Measurements from ENCODE around the gene COL24A1. TPM values are rescaled to one million over a fixed set of nuclear protein-coding genes. Genes with fewer than 3 reads are reported as not detected.
"Not testable (repeated sequence)": the region's sequence is repeated elsewhere in the genome, so short reads cannot be mapped to it uniquely, and the experiment has no call there.

The COL24A1 gene
- total RNA-seq, 1 experiment from 2014 or later, result 0.06 TPM

DNA sequence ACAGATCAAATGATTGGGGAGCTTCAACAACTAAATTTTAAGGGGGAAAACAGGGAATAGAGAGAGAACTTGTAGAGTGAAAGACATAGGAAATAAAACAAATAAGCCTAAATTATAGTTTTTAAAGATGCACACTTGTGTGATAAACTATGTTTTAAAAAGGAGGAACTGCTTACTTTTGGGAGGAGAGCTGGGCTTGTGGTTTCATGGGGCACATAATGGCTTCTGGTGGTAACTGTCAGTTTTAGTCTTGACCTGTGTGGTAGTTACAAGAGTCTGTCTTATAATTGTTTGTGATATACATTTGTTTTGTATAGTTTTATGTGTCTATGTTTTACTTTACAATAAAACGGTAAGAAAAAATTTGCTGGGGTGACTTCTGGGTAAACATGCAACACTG lies 165.3 kb downstream of the COL24A1 start:
- no peak for DNase-seq (ENCODE audit: low read depth)

DNA sequence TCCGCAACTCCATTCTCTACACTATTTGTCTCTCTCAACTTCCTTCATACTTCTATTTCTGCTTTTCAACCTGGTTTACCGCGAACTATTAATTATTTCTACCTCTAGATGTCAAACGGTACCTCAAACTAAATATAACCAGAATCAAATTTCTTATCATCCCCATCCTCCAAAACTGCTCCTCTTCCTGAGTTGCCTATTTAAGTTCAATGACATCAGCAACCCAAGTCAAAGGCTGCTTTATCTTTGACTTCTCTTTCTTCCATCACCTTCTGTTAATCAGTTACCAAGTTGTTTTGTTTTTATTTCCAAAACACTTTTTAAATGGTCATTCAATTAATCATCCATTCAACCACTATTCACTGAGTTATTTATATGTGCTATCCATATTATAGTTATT lies 171.9 kb downstream of the COL24A1 start:
- no peak for DNase-seq (ENCODE audit: low read depth)

DNA sequence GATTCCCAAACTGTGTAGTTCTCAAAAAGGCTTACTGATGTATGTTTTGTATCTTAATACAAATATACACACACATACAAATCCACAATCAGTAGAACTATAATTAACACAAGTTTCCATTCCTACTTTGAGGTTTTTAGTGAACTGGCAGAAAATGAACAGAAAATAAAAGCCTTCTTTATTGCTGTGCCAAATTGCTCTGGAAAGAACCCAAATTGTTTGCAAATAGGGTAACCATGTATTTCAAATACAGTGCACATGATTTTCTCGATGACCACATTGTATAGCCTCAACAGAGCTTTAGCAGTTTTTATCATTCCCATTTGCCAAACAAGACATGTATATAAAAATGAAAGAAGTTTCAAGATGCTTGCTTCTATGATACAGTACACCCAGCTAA lies 173.3 kb downstream of the COL24A1 start:
- DNase-seq (ENCODE audit: low read depth), result no peak

DNA sequence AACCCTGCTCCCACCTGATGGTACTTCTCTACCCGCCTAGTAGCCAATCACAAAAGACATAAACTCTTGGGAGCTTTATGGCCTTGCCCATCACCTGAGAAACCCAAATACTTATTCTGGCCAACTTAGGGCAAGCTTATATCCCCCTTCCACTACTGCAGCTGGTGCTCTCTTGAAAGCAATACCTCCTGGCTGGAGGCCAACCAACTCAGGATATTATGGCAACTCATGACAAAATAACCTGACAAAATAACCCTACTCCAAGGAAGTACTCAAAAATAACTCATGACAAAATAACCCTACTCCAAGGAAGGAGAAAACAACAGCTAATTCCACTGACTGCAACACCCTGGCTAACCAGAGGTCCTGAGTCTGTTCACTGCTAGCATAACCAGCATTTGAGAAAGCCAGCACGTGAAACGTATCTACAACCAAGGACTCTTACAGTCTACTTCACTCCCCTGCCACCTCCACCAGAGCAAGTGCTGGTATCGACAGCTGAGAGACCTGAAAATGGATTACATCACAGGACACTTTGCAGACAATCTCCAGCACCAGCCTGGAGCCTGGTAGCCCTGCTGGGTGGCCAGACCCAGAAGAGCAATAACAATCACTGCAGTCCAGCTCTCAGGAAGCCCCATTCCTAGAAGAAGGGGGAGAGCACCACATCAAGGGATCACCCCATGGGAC lies 179.9 kb downstream of the COL24A1 start:
- DNase-seq (ENCODE audit: low read depth), result no peak

DNA sequence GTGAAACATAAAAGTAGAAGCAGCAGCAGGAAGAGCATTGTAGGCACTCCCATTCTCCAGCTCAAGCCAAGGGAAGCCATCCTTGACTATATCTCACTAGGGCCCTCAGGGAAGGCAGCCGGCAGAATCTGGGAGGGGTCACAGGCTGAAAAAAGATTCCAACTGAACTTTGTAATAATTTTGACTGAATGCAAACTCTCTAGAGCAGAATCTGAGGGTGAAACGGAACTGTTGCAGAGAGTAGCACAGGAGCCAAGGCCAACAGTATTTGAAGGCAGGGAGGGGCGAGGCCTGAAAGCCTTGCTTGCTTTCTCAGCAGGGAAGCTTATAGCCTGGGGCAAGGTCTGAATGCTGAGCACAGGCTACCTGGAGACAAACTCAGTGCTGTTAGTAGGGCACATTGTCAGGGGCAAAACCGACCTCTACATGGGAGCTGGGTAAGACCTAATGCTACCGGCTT lies 180.6 kb downstream of the COL24A1 start:
- no peak for DNase-seq (ENCODE audit: low read depth)

DNA sequence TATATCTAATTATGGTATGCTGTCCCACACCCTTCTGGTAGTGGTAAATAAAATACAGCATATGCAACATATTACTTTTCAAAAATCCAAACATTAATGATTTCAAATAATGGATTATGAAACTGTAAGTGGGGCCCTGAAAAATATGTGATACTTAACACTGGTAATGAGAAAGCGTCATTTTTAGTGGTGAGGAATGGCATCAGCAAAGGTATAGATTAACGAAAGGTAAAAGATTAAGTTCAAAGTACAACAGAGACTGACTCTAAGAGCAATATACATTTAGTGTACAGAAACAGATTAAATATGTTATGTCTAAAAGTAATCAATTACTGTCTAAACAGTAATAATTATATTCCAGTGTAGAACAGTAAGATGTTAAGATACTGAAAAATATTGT lies 194.1 kb downstream of the COL24A1 start:
- no peak for DNase-seq (ENCODE audit: low read depth)

DNA sequence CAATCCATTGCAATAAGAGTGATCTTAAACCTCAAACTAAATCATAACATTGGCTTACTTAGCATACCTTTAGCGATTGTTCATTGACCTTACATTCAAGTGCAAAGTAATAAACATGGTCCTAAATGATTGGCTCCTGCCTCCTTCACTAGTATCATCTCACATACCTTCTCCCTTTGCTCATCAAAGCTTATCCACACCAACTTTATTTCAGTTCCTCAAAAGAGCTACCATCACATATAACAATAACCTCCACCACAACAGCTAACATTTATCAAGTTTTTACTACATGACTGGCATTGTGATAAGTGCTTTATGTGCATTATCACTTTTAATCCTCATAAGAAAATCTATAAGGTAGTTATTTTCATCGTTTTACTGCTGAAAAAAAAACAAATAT lies 198.8 kb downstream of the COL24A1 start:
- DNase-seq (ENCODE audit: low read depth), result no peak

DNA sequence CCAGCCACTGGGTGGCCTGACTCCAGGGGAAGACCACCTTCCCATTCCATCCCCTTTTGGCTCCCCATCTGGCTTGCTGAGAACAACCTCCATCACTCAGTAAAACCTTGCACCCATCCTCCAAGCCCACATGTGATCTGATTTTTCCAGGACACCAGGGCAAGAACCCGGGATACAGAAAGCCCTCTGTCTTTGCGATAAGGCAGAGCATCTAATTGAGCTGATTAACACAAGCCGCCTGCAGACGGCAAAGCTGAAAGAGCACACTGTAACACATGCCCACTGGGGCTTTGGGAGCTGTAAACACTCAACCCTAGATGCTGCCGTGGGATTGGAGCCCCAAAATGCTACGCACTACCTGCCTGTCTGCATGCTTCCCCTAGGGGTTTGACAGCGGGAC lies 201.4 kb downstream of the COL24A1 start:
- not testable (repeated sequence) for DNase-seq (ENCODE audit: low read depth)

DNA sequence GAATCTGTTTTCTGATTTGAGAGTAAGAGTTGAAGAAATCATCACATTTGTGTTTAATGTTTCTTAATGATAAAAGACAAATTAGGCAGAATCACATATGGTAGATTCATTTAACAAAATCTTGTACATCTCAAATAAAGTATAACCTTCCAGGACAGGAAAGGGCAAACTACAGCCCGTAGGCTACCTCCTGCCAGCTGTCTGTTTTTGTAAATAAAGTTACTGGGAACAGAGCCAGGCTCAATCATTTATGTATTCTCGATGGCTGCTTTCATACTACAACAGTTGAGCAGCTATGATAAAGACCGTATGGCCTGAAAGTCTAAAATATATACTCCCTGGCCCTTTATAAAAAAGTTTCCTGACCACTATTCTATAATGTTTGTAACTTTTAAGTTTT lies 204.1 kb downstream of the COL24A1 start:
- no peak for DNase-seq (ENCODE audit: low read depth)

DNA sequence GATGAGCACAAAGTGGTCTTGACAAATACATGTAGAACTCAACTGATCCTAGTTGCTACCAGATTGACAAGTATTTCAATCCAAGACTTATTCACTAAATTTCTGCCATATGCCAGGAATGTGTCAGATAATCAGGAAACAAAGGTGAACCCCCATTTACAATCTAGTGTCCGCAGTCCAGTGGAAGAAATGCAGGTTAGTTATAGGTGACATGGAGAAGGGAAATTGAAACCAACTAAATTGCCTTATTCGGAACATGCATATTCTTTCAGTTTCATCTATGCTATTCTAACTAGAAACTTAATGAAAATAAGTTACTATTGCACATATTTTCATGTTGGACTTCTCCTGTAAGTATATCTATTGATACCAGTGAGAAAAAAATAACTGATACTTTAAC lies 209.4 kb downstream of the COL24A1 start:
- no peak for DNase-seq (ENCODE audit: low read depth)

DNA sequence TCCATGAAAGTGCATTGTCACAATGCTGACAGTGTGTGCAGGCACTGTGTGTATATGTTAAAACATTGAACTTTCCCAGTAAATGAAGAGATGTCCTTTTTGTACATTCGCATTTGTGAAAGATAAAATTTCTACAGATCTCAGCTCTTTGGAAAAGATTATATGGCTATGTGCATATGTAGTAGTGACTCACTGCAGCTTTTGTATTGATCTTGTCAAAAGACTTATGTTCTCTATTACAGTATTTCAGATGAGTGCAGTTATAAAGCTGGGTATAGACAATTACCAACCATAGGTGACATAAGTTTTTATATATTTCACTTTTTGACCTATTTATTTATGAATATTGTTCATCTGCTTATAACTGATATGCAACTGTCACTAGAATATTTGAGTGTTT lies 212.6 kb downstream of the COL24A1 start:
- DNase-seq (ENCODE audit: low read depth), result no peak

DNA sequence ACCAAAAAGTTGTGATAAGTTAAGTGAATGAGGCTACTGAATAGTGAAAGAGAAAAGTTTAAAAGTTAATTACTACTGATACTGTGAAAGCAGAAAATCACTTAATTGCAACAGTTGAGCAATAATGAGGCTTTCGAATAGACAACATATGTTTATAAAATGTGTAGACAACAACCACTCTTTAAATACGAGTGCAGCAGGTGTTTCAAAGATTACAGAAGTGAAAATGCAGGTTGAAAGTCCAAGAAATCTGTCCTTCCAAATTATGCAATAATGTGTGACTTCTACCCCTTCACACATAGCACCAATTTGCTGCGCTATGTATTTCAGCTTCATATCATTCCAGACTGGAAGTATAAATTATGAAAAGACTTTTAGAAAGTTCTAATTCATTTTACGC lies 213.0 kb downstream of the COL24A1 start:
- no peak for DNase-seq (ENCODE audit: low read depth)

DNA sequence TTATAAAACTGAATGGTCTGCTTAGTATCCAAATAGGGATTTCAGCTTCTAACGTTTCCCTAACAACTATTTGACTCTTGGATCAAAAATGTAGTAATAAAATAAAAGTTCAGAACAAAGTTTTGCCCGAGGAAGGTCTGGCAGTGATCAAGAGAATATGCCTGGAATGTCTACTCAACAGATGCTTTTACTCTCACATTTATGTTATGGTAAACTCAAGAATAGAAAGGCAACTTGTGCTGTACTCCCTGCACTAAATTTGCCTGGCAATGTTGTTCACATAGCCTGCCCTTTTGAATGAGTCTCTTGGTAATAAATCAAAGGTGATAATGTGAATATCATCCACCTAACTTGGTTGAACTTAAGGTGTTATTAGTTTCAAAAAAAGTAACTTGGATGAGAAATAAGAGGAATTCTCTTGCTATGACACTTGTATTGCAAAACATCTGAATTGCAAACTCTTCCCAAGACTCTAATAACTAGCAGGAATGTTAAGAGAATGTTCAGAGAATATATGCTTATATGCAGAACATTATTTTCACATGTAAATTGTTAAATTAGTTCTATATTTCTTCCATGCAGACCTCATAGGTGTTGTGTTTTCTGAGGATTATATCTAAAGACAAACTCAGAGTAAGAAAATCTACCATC lies 215.8 kb downstream of the COL24A1 start:
- DNase-seq (ENCODE audit: low read depth), result no peak

DNA sequence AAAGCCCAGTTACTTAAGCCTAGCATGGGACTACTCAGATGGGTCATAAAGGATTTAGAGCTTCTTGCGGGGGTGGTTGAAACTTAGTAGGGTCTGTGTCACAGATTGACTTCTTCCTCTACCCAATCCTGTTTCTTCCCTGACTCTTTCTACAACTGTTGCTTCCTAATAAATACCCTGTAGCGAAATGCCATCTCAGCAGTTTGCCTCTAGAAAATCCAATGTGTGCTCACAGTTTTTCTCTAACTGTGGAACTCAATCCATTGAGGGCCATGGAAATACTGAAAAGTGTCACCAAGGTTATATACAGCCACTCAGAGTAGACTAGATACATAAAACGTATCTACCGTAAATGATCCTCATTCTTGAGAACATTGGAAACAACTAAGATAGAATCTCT lies 217.7 kb downstream of the COL24A1 start:
- DNase-seq (ENCODE audit: low read depth), result no peak

DNA sequence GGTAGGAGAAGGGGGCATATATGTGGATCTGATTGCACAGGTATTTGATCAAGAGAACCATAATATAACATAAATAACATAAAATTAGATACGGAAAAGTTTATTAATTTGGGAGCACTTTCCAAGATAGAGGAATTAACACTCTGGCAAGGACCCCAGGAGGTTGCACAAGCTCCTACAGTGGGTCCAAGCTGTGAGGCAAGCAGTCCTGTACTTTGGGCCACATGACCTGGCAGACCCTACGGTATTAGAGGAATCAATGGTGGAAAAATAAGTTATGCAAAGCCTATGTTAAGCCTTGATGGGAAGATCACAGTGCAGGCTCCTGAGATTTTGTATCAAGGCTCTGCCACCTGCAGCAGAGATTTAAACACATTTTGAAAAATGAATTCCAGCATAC lies 220.1 kb downstream of the COL24A1 start:
- DNase-seq (ENCODE audit: low read depth), result no peak

DNA sequence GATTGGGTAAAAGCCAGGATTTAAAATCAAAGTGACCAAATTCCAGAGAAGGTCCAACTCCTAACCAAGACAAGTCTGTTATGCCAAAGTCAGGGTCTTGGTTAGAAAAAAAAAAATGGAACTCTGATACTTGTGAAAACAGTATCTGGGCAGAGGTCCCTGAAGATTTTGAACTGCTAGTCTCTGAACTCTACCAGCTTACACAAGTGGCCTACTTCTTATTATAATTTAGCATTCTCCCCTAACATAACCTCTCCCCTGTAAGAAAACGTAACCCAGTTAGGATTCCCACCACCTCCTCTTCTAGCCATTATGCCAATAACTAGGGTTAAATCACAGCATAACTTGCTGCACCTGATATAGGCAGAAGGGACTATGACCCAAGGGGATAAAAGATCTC lies 220.5 kb downstream of the COL24A1 start:
- no peak for DNase-seq (ENCODE audit: low read depth)

DNA sequence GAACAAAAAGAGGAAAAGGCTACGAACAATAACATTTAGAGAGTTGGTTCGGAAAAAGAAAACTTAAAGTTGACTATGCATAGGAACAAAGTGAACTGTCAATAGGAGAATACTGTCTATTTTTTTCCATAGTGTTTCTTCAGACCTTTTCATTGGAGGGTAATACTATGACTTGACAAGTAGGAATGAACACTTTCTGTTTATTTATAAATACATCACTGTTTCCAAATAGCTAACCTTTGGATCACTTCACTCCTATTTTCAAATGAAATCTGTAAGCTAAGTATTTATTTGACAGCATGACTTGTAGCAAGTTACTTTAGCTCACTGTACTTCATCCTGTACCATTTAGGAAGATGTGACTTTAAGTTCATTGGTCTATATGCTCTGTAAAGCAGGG lies 221.3 kb downstream of the COL24A1 start:
- no peak for DNase-seq (ENCODE audit: low read depth)

DNA sequence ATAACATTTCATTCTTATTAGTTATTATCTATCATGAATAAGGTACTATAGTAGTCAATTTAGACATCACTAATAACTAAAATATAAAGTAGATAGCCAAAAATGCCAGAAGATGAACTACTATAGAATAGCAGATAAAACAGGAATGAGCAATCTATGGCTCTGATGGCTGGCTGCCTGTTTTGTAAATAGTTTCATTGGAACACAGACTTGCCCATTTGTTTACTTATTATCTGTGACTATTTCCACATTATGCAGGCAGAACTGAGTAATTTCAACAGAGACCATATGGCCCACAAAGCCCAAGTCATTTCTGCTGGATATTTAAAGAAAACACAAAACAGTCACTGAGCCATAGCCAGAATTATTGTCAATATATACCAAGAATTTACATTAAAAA lies 222.1 kb downstream of the COL24A1 start:
- DNase-seq (ENCODE audit: low read depth), result no peak

DNA sequence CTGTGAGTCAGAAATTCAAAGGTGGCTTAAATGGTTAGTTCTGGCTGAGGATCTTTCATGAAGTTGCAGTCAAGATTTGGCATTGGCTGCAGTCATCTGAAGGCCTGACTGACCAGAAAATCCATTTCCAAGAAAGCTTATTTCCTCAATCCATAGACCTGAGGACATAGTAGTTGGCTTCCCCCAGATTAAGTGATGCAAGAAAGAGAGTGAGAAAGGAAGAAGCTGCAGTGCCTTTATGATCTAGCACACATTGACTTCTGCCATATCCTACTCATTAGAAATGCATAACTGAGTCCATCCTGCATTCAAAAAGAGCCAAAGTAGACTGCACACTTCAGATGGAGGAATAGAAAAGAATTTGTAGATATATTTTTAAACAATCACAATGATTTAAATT lies 222.6 kb downstream of the COL24A1 start:
- DNase-seq (ENCODE audit: low read depth), result no peak

DNA sequence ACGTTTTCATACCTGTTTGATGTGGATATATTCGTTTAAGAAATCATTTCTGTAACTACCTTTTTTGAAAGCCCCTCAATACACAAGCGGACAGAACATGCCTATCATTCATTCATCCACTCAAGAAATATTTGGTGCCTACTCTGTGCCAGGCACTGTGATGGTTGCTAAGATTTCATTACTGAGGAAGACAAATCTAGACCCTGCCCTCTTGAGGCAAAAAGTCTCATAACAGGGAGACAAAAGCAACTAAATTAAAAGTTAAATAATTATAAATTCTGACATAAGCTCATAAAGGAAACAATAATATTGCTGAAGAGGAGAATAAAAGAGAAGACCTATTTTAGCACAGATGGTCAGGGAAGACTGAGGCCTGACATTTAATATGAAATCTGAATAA lies 244.8 kb downstream of the COL24A1 start:
- DNase-seq (ENCODE audit: low read depth), result peak; percentile 17

DNA sequence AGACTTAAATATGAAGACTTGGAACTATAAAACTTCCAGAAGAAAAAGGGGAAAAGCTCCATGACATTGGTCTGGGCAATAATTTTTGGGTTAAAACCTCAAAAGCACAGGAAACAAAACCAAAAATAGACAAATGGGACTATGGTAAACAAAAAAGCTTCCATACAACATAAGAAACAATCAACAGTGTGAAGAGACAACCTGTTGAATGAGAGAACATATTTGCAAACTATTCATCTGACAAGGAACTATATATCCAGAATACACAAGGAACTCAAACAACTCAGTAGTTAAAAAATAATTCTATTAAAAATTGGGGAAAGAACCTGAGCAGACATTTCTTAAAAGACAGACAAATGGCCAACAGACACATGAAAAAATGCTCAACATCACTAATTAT lies 255.7 kb downstream of the COL24A1 start:
- no peak for DNase-seq (ENCODE audit: low read depth)

DNA sequence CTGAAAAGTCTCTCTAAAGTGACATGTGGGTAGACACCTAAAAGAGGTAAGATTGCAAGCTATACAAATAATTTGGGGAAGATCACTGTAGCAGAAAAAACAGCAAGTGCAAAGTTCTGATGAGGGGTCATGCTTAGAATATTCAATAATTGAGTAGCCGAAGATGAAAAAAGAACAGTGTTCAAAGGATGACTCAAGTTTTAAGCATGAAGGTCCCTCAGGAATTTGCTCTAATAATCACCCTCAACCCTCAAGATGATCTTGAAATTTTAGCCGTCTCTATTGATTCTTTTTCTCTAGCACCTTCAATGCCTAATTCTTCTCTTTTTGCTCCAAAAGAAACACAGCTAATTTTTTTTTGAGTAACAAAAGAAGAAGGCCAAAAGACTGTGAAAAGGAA lies 257.7 kb downstream of the COL24A1 start:
- no peak for DNase-seq (ENCODE audit: low read depth)

DNA sequence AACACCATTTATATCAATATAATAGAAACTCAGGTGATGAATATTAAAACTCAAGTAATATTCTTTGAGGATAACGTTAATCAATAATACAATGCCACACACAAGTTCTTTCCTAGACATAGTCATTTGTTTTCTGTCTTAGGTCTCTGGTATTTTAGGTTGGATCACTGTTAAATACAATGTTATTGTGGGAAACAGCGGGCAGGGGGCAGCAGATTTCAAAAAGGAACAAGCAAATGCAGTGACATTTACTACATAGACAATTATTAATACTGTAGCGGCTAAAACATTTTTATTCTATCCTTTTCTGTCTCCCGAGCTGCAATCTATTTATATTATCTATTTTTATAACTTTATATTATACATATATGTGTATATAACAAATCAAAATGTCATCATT lies 261.9 kb downstream of the COL24A1 start:
- DNase-seq (ENCODE audit: low read depth), result peak; percentile 46

DNA sequence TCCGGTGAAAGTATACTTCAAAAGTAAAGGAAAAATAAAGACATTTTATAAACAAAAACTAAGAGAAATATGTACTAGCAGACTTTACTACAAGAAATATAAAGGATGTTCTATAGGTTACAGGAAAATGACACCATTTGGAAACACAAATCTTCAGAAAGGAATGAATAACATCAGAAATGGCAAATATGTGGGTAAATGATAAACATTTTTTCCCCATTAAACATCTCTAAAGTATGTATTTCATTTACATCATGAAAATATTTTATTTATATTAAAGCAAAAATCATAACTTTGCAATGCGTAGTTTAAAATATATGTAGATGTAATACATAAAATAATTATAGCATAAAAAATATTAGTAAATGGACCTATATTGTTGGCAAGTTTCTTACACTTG lies 264.2 kb downstream of the COL24A1 start:
- DNase-seq (ENCODE audit: low read depth), result no peak

Measured in Daoy (cell line).